ENCODE measurements around the gene DAB2IP.

Gene DAB2IP

DNA sequence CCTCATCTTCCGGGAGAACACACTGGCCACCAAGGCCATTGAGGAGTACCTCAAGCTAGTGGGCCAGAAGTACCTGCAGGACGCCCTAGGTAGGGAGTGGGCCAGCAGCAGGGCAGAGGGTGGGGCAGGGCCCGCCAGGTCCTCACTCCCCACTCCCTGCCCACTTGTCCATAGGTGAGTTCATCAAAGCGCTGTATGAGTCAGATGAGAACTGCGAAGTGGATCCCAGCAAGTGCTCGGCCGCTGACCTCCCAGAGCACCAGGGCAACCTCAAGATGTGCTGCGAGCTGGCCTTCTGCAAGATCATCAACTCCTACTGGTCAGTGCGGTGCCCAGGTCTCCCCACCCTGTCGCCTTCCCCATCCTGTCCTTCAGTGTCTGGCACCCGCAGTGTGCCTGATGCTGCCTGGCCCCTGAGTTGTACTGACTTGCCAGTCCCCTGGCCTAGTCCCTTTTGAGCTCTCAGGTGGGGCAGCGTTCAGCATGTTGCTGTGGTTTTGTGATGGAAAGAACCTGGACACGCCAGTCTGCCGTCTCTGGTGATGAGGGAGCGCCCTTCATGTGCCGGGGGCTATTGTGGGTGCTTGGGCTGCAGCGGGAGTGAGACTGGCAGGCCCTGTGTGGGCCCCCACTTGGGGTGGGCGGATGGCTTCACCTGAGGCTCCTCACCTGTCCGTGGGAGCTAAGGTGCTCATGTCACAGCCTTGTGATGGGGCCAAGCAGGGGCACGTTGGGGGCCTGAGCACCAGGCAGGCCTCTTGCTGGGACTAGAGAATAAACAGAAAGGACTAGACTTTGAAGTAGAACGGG lies 112.3 kb downstream of the DAB2IP start:
- DNase-seq (ENCODE audit: low read depth) = no peak

DNA sequence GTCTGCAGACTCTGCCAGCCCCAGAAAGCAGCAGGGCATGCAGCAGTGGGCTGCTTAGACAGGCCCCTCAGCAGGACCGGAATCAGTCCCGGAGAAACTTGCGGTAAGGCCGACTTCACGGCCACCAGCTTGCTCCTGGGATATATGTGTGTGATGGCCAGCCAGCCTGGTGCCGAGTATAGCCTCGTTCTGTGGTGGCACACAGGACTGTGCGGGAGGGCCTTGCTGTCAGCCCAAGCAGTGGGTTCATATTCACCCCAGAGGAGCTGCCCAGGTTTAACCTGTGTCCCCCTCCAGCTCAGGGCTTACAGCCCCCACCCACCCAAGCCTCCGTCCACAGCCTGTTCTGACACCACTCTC lies 112.9 kb downstream of the DAB2IP start:
- DNase-seq (ENCODE audit: low read depth) = no peak

DNA sequence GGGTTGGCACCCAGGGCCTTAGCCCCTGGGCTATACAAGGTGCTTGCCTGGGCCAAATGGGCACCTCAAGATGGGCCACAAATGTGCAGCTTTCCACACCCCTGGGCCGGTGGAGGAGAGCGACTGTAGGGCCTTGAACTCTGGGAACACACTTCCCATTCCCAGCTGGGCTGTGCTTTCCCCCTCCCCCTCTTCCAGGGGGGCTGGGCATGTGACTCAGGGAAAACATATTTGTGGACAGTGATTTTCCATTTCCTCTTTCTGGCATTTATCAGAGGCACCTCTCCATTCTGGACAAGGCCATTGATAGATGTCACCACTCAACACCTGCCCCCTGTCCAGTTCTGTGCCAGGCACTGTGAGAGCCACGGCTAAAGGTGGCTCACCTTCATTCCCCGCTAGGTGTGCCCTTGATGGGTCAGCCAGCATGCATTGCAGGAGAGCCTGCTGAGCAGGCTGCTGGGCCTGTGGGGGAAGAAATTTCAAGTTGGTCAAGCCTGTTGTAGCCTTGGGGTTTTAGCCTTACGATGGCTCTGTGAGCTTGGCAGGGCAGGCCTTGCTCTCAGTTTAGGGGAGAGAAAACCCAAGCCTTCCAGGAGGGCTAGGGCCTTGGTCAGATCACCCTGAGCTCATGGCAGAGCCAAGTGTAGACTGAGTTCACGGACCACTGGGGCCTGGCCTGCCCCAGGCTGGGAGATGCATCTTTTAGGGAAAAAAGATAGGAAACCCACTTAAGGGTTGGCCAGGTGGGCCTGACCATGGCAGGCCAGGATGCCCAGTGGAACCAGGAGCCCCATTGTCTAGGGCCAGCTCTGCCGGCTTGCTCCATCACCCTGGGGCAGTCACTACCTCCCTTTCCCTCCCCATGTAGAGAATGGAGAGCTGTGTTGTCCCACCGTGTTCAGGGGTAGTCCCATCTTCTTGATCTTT lies 113.9 kb downstream of the DAB2IP start:
- DNase-seq (ENCODE audit: low read depth) = no peak

DNA sequence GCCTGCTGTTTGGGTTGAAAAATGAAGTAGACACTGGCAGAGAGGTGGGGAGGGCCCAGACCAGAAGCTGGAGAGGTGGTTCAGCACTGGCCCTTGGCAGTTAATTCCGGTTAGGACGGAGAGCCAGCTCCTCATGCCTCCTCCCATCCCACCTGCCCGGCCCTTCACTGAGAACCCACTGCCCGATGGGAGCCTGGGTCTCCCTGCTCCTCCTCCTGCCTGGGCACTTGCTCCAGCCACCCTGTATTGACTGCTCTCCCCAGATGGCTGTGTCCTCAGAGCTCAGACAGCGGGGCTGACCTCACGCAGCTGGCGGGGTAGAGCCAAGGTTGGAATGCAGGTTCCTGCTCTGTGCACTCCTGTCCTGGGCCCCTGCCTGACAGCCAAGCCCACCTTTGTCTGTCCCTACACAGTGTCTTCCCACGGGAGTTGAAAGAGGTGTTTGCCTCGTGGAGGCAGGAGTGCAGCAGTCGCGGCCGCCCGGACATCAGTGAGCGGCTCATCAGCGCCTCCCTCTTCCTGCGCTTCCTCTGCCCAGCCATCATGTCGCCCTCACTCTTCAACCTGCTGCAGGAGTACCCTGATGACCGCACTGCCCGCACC lies 114.7 kb downstream of the DAB2IP start:
- no peak for DNase-seq (ENCODE audit: low read depth)

DNA sequence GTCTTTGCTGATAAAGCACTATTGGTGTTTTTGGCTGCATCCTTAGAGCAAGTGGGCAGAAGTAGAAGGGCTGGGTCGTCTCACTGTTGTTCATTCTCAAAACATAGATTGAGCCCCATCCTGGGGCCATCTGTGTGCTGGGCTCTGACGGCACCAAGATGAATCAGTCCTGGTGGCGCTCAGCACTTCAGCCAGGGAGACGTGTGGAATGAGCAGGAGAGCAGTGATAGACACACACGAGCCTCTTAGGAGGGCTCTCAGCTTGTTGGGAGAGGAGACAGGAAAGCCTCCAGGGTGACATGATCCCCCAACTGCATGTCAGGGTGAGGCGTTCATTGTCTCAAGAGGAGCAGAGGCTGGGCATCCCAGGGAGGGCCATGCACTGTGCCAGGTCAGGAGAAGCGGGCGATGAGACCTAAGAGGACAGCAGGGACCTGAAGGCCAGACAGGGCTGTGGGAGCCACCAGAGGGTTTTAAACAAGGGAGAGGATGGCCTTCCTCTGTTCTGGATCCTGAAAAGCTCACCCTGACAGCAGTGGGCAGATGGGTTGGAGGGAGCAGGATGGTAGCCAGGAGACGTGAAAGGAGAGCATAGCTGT lies 115.8 kb downstream of the DAB2IP start:
- no peak for DNase-seq (ENCODE audit: low read depth)

DNA sequence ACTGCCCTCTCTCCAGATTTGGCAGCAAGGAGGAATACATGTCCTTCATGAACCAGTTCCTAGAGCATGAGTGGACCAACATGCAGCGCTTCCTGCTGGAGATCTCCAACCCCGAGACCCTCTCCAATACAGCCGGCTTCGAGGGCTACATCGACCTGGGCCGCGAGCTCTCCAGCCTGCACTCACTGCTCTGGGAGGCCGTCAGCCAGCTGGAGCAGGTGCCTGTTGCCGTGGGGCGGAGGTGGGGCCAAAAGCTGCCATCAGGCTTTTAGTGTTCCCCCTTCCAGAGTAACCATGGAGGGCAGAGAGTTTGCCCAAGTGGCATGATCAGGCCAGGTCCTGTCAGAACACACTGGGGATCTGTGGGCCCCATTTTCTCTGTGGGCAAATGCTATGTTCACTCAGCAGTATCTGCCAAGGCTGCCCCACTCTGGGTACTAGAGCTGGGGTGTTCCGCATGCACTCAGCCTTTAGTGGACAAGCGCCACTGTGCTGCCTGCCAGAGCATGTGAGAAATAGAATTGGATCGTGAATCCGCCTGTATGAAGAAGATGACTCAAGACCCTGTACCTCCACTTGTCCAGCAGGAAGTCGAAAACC lies 117.1 kb downstream of the DAB2IP start:
- DNase-seq (ENCODE audit: low read depth) = no peak

DNA sequence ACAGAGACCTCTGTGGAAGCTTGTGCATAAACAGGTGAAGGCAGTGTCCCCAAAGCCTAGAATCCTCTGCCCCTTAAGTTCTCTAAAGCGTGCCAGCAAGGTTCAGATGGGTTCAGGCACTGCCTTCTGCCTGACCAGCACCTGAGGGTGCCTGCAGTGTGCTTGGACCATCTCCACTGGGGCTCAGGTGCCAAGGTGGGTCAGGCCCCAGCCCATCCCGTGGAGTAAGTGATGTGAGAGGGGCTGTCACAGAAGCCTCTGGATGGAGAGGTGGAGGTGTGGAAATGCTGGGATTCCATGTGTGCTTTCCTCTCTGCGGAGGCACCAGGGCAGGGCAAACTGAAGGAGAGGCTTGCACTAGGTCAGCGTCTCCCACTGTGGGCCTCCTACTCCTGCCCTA lies 118.5 kb downstream of the DAB2IP start:
- no peak for DNase-seq (ENCODE audit: low read depth)

DNA sequence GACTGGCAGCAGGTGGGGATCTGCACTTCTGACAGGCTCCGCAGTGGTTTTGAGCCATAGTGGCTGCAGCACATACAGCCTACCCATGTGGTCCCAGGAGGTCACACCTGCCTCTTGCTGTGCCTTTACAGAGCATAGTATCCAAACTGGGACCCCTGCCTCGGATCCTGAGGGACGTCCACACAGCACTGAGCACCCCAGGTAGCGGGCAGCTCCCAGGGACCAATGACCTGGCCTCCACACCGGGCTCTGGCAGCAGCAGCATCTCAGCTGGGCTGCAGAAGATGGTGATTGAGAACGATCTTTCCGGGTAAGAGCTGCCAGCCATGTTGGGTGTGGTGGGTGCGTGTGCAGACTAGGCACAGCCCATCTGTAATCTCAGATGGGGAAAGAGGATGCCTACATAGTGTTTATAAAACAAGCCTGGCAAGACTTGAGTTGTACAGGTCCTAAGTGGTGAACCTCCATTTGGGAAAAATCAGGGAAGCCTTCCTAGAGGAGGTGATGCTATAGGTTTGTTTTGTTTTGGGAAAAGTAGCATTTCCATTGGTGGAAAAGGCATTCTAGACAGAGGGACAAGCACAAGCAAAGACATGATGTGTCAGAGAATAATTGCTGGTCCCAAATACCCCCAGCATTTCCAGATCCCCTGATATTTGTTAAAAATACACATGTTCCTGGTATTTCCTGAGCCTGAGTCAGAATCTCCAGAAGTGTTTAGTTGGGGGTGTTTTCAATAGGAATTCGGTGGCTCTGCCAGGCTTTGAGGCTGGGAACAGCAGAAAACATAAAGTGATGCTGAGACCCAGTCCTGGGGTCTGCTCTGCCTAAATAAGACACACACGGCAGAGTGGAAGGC lies 119.2 kb downstream of the DAB2IP start:
- no peak for DNase-seq (ENCODE audit: low read depth)

DNA sequence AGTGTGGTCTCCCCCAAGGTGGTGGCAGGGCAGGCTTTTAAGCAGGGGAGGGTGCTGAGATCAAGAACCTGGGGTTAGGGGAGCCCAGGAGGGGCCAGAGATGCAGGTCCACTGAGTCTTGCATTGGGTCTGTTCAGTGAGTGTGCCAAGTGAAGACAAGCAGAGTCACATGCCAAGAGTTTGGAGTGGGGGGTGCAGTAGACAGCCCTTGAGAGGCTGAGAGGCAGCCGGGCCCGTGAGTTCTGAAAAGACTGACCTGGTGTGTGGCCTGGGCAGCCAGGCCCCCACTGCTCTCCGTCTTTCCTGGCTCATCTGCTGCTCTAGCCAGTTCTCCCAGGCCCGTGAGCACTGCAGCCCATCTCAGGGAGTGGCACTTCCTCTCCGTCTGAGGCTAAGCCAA lies 120.0 kb downstream of the DAB2IP start:
- DNase-seq (ENCODE audit: low read depth) = no peak

DNA sequence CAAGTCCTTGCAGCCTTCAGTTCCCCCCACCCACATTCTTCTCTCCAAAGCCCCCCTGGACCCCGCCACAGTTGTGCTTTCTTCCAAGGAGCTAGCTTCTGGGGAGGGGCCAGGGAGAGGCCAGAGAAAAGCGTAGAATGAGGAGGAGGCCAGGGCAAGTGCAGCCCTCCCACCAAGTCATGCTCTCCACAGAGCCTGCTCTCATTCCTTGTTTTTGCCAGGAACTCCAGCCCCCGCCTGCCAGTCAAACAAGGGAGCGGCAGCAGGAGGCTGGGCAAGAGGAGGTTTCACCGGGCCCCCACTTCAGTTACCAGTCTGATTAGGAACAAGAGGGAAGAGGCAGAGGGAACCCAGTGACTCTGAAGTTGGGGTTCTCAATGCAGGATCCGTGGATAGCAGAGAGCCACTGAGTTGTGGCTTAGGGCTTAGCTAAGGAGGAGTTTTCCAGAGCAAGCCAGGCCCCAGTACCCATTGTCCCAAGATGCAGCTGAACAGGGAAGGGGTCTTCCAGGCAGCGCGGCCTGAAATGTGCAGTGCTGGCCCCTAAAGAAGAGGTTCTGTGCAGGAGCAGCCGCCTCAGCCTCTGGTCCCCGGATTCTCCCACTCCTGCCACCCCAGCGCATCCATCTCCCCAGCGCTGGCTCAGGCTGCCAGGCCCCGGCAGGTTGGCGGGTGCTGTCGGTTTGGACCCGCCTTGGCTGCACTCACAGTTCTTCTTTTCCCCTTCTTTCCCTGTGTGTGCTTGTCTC lies 120.6 kb downstream of the DAB2IP start:
- DNase-seq (ENCODE audit: low read depth) = no peak

DNA sequence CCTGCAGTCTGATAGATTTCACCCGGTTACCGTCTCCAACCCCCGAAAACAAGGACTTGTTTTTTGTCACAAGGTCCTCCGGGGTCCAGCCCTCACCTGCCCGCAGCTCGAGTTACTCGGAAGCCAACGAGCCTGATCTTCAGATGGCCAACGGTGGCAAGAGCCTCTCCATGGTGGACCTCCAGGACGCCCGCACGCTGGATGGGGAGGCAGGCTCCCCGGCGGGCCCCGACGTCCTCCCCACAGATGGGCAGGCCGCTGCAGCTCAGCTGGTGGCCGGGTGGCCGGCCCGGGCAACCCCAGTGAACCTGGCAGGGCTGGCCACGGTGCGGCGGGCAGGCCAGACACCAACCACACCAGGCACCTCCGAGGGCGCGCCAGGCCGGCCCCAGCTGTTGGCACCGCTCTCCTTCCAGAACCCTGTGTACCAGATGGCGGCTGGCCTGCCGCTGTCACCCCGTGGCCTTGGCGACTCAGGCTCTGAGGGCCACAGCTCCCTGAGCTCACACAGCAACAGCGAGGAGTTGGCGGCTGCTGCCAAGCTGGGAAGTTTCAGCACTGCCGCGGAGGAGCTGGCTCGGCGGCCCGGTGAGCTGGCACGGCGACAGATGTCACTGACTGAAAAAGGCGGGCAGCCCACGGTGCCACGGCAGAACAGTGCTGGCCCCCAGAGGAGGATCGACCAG lies 121.3 kb downstream of the DAB2IP start:
- no peak for DNase-seq (ENCODE audit: low read depth)

DNA sequence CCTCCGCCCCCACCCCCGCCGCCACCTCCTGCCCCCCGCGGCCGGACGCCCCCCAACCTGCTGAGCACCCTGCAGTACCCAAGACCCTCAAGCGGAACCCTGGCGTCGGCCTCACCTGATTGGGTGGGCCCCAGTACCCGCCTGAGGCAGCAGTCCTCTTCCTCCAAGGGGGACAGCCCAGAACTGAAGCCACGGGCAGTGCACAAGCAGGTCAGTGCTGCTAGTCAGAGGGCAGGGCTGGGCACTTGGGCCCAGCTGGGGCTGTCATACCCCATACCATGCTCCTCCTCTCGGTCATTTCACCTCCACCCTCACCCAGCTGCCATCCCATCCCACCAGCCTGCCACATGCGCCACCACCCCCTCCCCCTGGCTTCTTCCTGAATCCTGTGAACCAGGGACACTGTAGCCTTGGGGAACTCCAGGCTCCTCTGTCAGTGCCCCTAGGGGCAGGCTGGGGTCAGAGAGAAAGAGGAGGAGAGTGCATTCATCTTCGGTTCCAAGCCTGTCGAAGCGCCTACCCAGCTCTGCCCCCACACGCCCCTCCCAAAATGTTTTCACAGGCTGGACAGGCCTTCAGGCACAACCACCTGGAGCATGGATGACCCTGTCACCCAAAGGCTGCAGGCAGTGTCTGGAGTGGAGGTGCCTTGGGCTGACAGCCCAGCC lies 122.0 kb downstream of the DAB2IP start:
- DNase-seq (ENCODE audit: low read depth) = no peak

DNA sequence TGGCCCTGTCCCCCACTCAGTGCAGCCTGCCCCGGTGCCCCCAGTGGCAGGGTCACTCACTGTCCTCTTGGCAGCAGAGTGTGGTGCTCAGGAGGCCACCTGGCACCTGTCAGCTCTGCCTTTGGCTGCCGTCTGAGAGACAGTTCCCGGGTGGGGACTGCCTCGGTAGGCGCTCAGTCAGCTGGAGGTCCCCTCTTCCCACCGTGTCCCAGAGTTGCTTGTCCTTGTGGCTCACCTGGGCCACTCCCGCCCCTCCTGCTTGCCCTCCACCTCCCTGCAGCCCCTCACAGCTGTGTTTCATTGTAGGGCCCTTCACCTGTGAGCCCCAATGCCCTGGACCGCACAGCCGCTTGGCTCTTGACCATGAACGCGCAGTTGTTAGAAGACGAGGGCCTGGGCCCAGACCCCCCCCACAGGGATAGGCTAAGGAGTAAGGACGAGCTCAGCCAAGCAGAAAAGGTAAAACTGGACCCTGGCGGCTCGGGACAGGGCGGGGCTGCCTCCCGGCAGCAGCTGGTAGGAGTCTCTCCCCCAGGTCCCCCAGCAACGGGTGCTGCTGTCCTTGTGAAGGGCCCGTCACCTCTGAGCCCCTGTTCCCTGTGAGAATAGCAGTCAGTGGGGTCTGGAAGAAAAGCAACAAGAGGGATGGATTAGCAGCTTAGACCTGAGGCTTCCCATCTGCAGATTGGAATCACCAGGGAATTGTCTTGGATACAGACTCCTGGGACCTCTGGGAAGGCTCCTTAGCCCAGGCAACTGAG lies 122.7 kb downstream of the DAB2IP start:
- no peak for DNase-seq (ENCODE audit: low read depth)

DNA sequence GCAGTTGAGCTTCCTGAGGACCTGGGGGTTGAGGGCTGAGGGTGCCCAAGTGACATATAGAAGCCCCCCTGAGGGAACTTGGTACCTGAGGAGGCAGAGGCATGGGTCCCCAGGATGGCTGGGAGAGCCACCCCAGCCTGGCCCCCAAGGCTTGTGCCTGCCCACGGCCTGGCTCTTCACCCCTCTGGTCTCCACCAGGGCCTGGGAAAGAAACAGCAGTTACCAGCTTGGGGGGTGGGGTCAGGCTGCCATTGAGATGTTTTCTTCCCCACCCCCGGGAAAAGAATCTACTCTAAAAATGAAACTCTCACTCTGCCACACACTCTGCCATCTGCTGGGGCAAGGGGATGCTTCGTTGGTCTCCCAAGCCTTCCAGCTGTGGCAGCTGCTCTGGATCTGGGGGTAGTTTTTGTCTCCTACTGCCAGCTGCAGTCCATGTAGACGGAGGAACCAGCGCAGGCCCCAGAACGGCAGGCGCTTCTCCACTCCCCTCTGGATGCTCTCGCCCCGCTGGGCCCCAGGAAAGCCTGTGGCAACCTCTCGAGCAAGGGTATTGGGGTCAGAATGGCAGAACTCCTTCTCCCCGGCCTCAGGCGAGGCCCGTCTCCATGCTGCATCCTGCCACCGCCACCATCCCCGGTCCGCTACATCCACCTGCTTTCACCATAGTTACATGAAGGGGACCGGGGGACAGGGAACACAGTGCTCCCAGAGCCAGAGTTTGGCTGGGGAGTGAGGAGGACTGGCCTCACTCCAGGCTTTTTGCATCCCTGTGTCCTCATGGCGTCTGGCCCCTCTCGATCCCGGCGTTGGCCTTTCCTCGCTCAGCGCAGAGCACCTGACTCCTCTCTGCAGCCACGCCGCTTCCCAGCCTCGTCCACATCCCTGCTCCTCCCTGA lies 123.5 kb downstream of the DAB2IP start:
- no peak for DNase-seq (ENCODE audit: low read depth)

DNA sequence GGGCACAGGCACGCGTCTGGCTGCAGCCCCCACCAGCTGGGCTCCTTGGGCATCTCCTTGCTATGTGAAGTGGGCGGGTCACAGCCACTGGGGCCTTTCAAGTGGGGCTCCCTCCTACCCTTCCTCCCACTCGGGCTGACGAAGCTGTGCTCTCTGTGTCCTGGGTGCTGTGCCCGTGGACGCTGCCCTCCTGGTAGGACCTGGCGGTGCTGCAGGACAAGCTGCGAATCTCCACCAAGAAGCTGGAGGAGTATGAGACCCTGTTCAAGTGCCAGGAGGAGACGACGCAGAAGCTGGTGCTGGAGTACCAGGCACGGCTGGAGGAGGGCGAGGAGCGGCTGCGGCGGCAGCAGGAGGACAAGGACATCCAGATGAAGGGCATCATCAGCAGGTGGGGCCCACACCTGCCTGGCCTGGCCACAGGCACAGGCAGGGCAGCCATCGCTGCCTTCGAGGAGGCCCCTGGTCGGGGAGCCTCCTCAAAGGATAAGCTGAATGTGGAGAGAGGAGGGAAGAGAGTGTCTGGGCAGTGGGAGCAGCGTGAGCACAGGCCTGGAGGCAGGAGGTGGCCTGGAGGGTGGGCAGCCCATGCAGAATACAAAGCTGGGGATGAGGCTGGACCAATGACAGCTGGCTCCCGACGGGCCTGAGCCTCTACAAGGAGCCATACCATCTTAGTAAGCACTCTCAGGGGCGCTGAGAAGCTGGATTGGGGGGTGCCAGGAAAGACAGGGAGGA lies 124.7 kb downstream of the DAB2IP start:
- DNase-seq (ENCODE audit: low read depth) = no peak

DNA sequence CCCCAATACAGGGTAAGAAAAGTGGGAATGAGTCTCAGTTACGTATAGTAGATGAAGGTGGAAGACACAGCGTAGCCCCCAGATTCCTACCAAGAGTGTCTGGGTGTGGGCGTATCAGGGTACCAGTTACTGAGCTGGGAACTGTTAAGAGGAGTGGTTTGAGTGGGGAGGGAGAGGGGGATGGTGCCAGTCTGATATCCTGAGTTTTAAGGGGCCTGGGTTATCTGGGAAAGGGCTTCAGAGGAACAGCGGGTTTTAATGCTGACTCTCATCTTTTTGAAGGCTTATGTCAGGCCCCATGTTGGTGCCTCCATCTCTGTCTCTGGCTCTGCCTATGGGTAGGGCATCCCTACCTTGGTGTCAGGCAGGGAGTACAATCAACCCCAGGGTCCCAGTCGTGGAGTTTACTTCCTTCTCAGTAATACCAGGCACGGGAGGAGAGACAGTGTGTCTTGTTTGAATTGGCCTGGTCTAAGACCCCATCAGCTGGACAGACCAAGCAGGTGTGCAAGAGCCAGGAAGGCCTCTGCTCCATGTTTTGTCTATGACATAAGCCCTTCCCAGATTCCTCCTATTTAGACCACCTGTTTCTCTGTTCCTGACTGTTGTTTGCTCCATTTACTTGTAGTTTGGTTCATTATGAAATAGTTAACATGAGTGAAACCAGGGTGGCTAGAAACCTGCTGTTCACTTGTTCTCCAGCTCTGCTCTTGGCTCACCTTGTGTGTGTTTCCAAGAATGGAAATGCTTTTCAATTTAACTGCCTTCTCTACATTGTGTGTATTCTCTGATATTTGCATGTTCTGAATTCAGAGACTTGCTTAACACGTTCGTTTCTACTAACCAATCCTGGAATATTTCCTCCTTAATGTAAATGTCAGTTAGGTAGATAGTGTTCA lies 125.6 kb downstream of the DAB2IP start:
- DNase-seq (ENCODE audit: low read depth) = no peak

All from fibroblast of the conjunctiva (primary cell).